HG03442 (cell line): ENCODE measurements around the gene TMEM169.
"Not testable (repeated sequence)": the region's sequence is repeated elsewhere in the genome, so short reads cannot be mapped to it uniquely, and the experiment has no call there.

Experiments used
- ATAC-seq: cut with Tn5 transposase; IDR thresholded peaks from one replicate; pipeline ENCODE4 v1.9.1; 2021; ENCODE audit warnings: mild to moderate bottlenecking, moderate library complexity; ENCODE audit not compliant: unreplicated experiment

Gene TMEM169

GRCh38 chr2:216070195-216070594, 11.5 kb upstream of the TMEM169 start:
- ATAC-seq: no peak

- ATAC-seq: no peak
These were observed 10.4 kb upstream of the TMEM169 start for GRCh38 chr2:216071111-216071851.

GRCh38 chr2:216072473-216072872, 9.2 kb upstream of the TMEM169 start:
- no peak for ATAC-seq

DNA sequence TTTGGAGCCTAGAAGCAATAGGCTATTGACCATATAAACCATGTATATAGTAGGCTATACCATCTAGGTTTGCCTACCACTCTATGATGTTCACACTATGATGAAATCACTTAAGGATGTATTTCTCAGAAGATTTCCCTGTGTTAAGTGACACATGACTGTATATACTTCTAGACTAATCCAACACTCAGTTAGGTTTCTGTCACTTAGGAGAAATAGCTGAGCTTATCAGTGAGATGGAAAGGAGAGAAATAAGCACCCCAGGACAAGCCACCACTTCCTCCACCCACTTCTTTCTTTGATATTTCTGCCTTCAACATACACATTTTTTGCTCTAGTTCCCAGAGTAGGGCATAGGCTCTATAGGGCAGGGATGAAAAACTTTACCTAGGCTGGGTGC, 7.9 kb upstream of the TMEM169 start:
- no peak for ATAC-seq

DNA sequence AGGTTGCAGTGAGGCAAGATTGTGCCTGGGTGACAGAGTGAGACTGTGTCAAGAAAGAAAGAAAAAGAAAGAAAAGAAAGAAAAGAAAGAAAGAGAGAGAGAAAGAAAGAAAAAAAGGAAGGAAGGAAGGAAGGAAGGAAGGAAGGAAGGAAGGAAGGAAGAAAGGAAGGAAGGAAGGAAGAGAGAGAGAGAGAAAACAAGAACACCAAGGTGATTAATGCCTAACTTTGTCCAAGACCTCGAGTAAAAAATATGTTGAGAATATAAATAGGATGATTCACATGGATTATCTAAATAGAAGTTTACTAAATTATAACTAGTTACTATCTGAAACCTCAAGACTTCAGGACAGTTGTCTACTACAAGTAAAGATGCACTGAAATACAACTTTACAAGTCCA, 7.3 kb upstream of the TMEM169 start:
- ATAC-seq: no peak

DNA sequence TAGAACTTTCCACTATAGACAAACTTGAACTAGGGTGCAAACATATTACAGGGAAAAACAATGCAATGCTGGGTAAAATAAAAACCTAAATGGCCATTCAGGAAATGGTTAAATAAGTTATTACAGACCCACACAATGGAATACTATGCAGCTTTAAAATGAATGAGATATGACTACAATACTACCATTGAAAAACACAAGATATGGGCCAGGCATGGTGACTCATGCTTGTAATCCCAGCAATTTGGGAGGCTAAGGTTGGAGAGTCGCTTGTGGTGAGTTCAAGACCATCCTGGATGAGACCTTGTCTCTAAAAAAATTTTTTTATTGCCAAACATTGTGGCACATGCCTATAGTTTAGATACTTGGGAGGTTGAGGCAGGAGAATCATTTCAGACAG, 6.9 kb upstream of the TMEM169 start:
- no peak for ATAC-seq

GRCh38 chr2:216075510-216076485, 5.9 kb upstream of the TMEM169 start:
- ATAC-seq: no peak

DNA sequence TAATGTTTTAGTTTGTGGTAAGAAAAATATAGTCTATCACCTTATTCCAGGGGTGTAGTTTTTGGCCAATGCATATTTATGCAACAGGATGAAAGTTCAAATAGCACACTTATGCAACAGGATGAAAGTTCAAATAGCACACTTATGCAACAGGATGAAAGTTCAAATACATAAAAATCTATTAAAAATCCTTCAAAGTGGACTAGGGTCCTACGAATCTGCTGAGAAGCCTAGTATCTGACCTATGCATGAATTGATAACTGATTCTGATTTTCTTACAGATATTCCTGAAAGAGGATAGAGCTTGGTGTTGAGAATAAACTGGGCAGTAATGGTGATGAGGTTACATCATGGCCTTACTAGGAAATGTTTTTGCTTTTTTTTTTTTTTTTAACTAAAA, 2.9 kb upstream of the TMEM169 start:
- no peak for ATAC-seq

GRCh38 chr2:216080048-216080447, 1.7 kb upstream of the TMEM169 start:
- not testable (repeated sequence) for ATAC-seq

DNA sequence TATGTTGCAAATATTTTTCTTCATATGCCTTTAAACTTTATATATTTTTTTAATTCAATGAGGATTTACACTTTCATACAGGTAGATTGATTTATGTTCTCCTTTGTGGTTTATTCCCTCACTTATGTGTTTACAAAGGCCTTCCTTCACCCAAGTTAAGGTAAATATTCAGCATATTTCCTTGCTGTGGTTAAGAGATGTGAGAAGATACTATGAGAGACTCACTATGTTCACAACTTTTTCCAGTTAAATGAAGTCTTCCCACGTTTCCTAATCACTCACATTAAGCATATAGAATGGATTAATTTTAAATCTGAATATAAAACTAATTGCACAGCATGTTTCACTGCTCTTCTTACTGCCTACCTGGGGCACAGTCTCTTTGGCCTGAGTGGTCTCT, 707 bp upstream of the TMEM169 start:
- ATAC-seq: no peak

GRCh38 chr2:216082117-216082711, 495 bp downstream of the TMEM169 start:
- ATAC-seq: peak; percentile 10

DNA sequence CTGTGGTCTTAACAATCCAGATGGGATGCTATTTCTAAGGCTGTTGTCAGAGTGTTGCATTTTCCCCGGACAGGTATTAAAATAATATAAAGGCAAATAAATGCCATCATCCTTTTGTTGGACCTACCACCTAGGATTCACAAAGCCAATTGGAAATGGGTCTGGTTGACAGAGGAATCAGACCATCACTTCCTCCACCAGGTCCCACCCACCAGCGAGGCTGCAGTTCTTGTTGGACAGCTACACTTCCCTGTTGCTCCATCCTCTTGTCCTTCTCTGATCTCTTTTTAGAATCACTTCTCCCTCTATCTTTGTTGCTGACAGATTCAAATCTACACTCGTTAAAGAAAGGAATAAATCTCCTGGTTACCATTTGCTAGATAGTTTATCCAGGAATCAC, 1.1 kb downstream of the TMEM169 start:
- ATAC-seq: no peak

DNA sequence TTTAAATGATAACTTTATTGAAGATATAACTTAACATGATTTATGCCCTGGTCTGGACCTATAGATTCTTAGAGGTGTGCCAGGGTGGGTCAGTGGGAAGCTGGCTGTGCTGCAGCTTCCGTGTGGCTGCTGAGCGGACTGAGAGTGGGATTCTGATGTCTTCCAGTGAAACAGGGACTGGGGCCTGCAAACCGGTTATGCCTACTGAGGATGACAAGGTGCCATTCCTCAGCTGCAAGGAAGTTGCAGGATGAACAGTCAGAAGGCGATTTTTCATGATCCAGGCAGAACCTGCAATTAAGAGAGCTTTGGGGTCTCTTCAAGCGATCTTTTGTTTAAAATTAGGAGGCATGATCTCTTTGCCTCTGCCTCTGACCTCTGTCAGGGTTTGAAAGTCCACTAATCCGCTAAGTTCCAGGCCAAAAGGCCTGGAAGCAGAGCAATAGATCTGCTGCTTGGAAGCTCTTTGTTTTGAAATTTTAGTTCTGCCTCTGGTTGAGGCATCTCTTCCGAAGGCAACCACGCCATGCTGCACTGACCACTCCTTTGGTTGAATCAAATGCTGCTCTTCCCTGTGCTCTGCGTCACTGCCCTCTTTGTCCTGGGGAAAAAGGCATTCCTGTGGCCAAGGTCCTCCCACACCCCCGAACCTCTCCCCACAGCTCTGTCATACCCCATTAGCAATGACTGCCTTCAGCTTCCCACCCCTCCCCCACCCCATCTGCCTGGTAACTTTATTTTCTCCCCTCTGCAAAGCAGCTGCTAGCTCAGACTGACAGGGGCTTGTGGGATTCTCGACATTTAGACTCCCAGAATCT, 2.0 kb downstream of the TMEM169 start:
- no peak for ATAC-seq

DNA sequence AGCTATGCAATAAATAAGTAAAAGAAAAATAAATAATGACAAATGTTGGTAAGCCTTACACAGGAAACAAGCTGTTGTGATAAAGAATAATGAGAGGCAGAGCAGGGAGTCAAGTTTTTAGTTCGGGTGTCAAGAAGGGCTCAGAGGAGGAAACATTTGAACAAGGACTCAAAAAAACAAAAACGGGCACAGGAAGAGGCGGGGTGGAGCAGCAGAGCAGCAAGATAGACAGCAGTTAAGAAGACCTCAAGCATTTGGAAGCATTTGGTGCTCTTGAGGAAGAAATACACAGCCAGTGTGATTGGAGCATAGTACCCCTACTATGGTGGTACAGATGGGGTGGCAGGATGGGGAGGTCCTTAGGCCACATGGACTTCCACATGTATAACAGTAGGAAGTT, 2.8 kb downstream of the TMEM169 start:
- ATAC-seq: no peak

- no peak for ATAC-seq
These were observed 4.6 kb downstream of the TMEM169 start for GRCh38 chr2:216086207-216086893.

GRCh38 chr2:216090369-216090786, 8.7 kb downstream of the TMEM169 start:
- peak; percentile 79 for ATAC-seq

GRCh38 chr2:216092646-216093045, 10.9 kb downstream of the TMEM169 start:
- no peak for ATAC-seq

- no peak for ATAC-seq
These were observed 13.0 kb downstream of the TMEM169 start for GRCh38 chr2:216094701-216095100.

GRCh38 chr2:216098421-216099334, 17.0 kb downstream of the TMEM169 start:
- no peak for ATAC-seq
